Lower leg skin (tissue), 3 donors: Measurements from ENCODE around the gene ERC1.

ENCODE experiments used
- CTCF ChIP-seq, 3 donors: fragments of 450-650 bp; IDR thresholded peaks; one replicate each; pipeline ENCODE4 v1.5.1; 2016; ENCODE audit warnings: antibody characterized with exemption in 3 of 3, mild to moderate bottlenecking in 3 of 3, moderate library complexity in 2 of 3
- POLR2A ChIP-seq, 2 donors: fragments of 450-650 bp; IDR thresholded peaks; one replicate each; pipeline ENCODE4 v1.6.1; 2016 to 2017; ENCODE audit warnings: antibody characterized with exemption in 2 of 2, mild to moderate bottlenecking in 1 of 2, moderate library complexity in 1 of 2

GRCh38 chr12:1073652-1074051 lies 82.6 kb downstream of the ERC1 start:
- TF ChIP-seq CTCF (IDR thresholded peaks at IDR 0.05) (no peak), POLR2A (IDR thresholded peaks at IDR 0.05) (no peak)
